AG08395 (cell line): Measurements from ENCODE around the gene SLCO6A1.

Source experiments
- DNase-seq: peaks from one replicate; pipeline ENCODE4 v3.0.0; 2012; ENCODE audit warnings: mixed read lengths, low spot score

SLCO6A1 gene

GRCh38 chr5:102453716-102454115 lies 45.1 kb downstream of the SLCO6A1 start:
- no peak for DNase-seq

- DNase-seq: no peak
These were observed 47.7 kb downstream of the SLCO6A1 start for GRCh38 chr5:102451082-102451481.

- no peak for DNase-seq
These were observed 48.3 kb downstream of the SLCO6A1 start for GRCh38 chr5:102450313-102450990.

GRCh38 chr5:102433473-102433872 lies 65.3 kb downstream of the SLCO6A1 start:
- DNase-seq: no peak

- DNase-seq: no peak
These were observed 77.2 kb downstream of the SLCO6A1 start for GRCh38 chr5:102421647-102422046.

GRCh38 chr5:102418531-102418930 lies 80.3 kb downstream of the SLCO6A1 start:
- DNase-seq: no peak

- no peak for DNase-seq
These were observed 84.4 kb downstream of the SLCO6A1 start for GRCh38 chr5:102414448-102414847.

GRCh38 chr5:102388235-102388634 lies 110.6 kb downstream of the SLCO6A1 start:
- no peak for DNase-seq

GRCh38 chr5:102385365-102385764 lies 113.4 kb downstream of the SLCO6A1 start:
- DNase-seq: no peak

GRCh38 chr5:102380174-102380573 lies 118.6 kb downstream of the SLCO6A1 start:
- DNase-seq: no peak

GRCh38 chr5:102375876-102376275 lies 122.9 kb downstream of the SLCO6A1 start:
- DNase-seq: no peak

- no peak for DNase-seq
These were observed 123.5 kb downstream of the SLCO6A1 start for GRCh38 chr5:102375272-102375671.

GRCh38 chr5:102368392-102368791 lies 130.4 kb downstream of the SLCO6A1 start:
- DNase-seq: no peak

GRCh38 chr5:102341681-102342288 lies 157.0 kb downstream of the SLCO6A1 start:
- no peak for DNase-seq

- no peak for DNase-seq
These were observed 174.1 kb downstream of the SLCO6A1 start for GRCh38 chr5:102324714-102325113.
